ENCODE measurements around the gene LAMP5.

LAMP5 gene

DNA sequence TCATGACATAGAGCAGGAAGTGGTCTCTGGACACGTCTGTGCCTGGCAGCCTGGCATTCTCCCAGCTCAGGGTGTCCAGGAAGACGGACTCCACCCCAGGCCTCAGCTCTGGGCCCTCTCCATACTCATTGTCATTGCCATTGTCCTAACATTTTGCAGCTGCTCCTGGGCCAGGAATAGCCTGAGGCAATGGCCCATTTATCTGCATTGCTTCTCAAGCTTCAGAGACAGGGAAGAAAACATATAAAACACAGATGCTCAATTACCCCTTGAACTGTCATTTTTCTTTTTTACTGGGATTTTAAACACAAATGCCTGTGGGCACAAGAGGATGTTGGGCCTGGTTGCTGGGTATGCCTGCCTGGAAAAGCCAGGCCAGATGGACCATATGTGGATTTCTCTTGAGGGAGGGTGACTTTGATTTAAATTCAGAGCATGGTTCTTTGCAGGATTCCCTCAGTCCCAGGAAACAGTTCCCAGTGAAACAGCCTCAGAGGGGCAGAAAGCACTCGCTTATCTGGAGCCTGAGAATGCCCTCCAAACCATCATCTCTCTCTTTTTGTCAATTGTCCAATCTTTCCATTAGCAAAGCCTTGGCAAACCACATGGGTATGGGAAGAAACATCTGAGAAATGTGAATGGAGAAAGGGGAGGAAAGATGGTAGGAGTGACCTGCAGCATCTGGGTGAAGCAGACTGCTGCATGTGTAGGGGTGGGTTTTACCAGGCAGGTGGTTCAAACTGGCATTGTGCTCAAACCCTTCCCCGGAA is 17.9 kb downstream of the LAMP5 start:
- no peak for DNase-seq (ENCODE audit: low spot score)

GRCh38 chr20:9534025-9534424 is 19.6 kb downstream of the LAMP5 start:
- DNase-seq (ENCODE audit: low spot score): no peak

GRCh38 chr20:9535449-9535848 is 21.1 kb downstream of the LAMP5 start:
- no peak for DNase-seq (ENCODE audit: low spot score)

DNA sequence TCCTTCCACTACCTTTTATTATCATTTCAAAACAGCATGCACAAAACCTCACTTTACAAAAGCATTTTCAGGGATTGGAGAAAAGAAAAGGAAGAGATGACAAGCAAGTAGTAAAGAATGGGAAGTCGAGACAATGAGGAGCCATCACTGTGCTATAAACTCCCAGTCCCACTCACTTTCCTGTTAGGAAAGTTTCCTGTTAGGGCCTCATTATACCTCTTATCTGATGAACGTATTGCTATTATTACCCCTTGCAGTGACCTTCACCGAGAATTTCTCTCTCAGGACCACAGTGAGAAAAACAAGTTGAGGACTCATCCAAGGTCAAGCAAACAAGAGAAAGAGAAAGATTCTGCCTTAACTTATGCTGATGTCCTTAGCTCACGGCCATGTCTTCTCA is 28.8 kb downstream of the LAMP5 start:
- no peak for DNase-seq (ENCODE audit: low spot score)

DNA sequence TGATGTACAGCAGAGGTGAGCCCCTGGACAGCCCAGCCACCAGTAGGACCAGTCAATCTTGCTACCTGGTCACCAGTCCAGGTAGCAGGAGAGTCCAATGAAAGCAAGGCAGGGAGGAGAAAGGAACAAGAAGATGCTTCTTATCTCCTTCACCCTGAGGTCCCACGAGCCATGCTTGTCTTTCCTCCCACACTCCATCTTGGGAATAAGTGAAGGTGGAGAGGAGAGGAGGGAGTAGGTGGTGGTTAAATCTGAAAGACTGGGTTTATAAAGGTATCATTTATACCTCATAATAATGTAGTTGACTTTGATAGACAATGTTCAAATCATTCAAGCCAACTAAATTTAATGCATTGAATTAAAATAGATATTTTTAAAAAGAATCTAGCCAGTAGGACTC is 35.9 kb downstream of the LAMP5 start:
- DNase-seq (ENCODE audit: low spot score): no peak

GRCh38 chr20:9550871-9551270 is 36.5 kb downstream of the LAMP5 start:
- DNase-seq (ENCODE audit: low spot score): no peak

- peak; percentile 12 for DNase-seq (ENCODE audit: low spot score)
These were observed 37.6 kb downstream of the LAMP5 start for GRCh38 chr20:9551808-9552550.

DNA sequence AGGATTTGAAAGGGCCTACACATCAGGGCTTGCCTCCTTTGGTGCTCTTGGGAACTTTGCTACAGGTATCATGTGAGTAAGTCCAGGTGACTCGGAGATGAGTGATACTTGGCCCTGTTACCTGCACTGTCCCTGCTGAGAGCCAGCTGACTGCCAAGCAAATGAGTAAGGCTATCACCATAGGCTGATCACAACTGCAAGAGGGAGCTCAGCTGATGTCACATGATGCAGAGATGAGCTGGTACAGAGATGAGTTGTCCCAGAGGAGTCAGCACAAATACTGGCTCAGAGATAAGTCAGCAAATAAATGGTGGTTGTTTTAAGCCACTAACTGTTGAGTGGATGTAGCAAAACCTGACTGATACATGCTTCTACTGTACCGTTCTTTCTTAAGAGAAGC is 41.4 kb downstream of the LAMP5 start:
- no peak for DNase-seq (ENCODE audit: low spot score)

DNA sequence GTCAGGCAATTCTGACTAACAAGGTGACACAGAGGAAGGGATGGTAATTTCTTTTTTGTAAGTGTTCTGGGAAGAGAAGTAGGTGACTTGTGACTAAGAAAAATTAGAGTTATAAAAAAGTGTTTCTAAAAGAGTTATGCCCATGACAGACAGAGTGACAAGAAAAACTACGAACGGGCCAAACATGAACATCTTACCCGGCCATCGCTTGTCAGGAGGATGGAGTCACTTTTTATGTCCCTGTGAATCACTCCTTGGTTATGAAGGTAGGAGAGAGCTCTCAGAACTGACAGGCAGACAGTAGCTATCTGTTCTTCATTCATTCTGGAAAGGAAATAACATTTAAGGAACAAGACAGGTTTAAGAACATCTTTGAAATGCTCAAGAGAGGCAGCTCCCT is 43.0 kb downstream of the LAMP5 start:
- no peak for DNase-seq (ENCODE audit: low spot score)

GRCh38 chr20:9565910-9566550 is 51.6 kb downstream of the LAMP5 start:
- DNase-seq (ENCODE audit: low spot score): no peak

DNA sequence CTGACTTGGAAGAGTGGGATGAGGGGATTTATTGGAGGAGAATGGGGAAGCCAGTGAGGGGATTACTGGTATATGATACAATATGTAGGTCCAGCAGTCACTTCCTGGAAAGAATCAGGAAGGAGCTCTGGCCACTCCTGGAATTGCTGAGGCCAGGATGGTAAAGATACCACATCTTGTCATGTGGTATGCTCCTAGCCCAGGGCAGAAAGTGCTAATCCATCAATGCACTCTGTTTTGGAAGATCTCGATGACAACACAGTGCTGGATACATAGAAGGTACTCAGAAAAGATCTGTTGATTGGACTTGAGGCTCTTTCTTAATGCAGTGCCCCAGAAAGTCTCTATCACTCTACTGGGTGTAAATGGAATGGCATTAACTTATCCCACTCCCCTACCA is 52.6 kb downstream of the LAMP5 start:
- DNase-seq (ENCODE audit: low spot score): no peak

DNA sequence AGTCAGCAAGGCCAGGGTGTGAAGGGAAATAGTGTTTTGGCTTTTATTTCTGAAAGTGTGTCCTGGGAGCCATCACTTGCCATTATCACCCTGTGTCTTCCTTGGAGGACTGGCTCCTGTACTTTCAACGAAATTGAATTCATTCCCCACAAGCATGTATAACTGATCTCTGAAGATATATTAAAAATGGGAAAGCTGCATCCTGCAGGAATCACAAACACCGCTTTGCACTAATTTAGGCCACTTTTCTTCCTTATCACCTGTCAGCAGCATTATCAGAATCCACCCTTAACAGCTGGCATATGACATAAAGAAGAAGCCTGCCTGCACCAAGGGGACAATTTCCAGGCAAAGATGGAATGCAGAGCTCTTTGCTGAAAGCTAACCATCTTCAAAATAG is 56.2 kb downstream of the LAMP5 start:
- DNase-seq (ENCODE audit: low spot score): peak; percentile 97

GRCh38 chr20:9571783-9572182 is 57.4 kb downstream of the LAMP5 start:
- DNase-seq (ENCODE audit: low spot score): no peak

DNA sequence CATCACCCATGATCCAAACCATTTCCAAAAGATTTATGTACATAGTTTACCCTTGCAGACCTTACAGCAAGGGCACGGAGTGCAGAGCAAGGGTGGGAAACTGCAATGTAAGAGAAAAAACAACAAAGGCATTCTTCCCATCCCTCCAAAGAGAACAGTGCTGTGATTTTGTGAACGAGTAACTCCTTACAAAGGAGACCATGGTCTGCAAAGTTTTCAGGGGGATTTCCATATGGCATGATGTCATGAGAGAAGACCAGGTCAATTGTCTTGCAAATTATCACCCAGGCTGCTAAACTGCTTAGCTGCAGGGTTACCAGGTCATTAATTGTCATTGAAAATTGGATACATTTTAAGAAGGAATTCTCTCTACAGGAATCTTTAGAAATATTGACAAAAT is 58.3 kb downstream of the LAMP5 start:
- DNase-seq (ENCODE audit: low spot score): no peak

DNA sequence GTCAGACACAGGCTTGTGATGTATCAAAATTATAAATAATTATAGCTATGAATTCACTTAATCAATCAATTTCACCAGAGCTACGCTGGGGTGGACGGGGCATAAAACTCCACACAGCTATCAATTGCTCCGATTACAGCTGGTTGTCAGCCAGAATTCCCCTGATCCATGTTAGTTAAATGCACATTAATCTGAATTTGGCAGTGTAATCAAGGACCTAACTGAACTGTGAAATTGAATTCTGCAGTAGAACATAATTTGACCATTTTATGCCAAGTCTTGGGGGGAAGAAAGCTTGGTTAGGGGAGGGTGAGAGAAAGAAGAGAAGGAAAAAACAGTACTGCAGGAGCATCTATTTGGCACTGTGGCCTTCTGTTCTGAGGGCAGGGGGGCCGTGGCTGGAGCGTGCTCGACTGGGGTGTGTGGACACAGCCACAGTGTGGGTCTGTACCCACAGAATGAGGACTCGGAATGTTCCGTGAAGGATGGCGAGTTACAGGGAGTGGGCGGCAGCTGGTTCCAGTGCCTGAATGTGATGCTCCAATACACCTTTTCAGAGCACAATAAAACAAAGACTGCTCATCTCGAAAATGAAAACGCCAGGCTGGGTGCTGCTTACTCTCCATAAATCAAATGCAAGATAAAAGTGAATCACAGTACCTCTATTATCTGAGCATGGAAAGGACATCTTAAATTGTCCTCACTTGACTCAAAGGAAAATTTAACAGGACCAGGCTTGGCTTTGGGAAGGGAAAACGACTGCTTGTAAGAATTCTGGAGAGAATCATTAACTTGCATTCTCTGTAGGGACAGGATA is 59.2 kb downstream of the LAMP5 start:
- DNase-seq (ENCODE audit: low spot score): no peak

GRCh38 chr20:9574181-9574580 is 59.8 kb downstream of the LAMP5 start:
- DNase-seq (ENCODE audit: low spot score): no peak

GRCh38 chr20:9574776-9575175 is 60.4 kb downstream of the LAMP5 start:
- DNase-seq (ENCODE audit: low spot score): no peak

DNA sequence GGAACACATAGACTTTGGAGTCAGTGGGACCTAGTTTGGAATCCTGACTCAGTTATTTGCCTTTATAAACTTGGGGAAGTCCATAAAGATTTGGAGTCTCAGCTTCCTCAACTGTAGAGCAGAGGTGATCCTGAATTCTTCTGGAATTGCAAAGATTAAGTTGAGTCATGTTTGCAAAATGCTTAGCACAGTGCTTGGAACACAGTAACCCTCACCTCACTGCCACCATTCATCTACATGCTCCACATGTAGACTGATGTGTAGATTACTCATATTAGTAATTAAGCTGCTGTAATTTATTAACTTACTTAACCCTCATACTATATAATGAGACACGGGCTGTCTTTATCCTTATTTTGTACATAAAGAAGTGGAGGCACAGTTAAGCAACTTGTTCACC is 61.4 kb downstream of the LAMP5 start:
- DNase-seq (ENCODE audit: low spot score): no peak

DNA sequence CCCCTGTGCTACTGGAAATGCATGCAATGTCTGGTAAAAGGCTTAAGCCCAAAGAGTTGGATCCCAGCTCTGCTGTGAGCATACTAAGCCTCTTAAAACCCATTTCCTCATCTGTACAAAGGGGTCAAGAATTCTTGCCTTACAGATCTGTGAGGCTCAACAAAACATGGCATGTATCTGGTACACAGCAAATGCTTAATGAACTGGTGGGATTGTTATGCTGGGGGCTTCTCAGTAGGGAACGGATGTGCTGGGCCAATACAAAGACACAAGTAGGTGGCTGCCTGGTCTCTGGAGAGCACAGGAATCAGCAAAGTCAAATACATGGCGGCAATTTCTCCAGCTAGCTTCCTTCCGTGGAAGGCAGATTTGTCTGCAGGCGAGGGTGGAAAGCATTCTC is 62.3 kb downstream of the LAMP5 start:
- no peak for DNase-seq (ENCODE audit: low spot score)

- DNase-seq (ENCODE audit: low spot score): no peak
These were observed 63.0 kb downstream of the LAMP5 start for GRCh38 chr20:9577397-9577796.

- DNase-seq (ENCODE audit: low spot score): no peak
These were observed 64.2 kb downstream of the LAMP5 start for GRCh38 chr20:9578594-9578993.

Data from SK-N-DZ (cell line).